Measurements from ENCODE around the gene TBC1D4. TPM values are rescaled to one million over a fixed set of nuclear protein-coding genes. Genes with fewer than 3 reads are reported as not detected.

The TBC1D4 gene
- total and polyA plus RNA-seq, 10 donors = 10.1 to 67.0 (median 21.6) TPM

DNA sequence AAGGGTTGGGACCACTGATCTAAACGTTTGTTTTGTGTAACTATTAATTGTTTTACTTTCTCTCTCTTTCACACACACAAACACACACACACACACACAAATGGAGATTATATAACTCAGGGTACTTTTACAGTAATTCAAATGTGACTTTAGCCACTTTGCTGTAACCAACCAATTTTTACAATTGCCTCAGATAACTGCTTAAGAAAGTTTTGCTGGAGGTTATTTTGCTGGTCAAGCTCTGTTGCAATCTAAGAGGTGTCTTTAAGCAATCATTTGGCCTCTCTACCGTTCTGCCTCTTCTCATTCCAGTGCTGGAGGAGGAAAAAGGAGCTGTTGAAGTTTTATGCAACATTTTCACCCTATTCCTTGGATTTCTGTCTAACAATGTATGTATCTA, 63.0 kb downstream of the TBC1D4 start:
- no peak for DNase-seq
- Histone ChIP-seq H3K4me3 (no peak overlapping the region), H3K27ac (no peak overlapping the region), H3K36me3 (no peaks in the 10 kb centered on the region), H3K27me3 (replicated peaks in 1 of 7) (no peaks in the 10 kb centered on the region), H3K9me3 (no peaks in the 10 kb centered on the region), H3K4me1 (peaks cover 0 to 24% (median 9%) of the 10 kb centered on the region in 6 donors)
- intact Hi-C loops (cut with DNase I; ENCODE audit: low total_unique reads) = no loop called here
- TF ChIP-seq POLR2AphosphoS5 (IDR thresholded peaks at IDR 0.05) (no peak), POLR2A (IDR thresholded peaks at IDR 0.05) (no peak)
- TF ChIP-seq, protein P1, sequence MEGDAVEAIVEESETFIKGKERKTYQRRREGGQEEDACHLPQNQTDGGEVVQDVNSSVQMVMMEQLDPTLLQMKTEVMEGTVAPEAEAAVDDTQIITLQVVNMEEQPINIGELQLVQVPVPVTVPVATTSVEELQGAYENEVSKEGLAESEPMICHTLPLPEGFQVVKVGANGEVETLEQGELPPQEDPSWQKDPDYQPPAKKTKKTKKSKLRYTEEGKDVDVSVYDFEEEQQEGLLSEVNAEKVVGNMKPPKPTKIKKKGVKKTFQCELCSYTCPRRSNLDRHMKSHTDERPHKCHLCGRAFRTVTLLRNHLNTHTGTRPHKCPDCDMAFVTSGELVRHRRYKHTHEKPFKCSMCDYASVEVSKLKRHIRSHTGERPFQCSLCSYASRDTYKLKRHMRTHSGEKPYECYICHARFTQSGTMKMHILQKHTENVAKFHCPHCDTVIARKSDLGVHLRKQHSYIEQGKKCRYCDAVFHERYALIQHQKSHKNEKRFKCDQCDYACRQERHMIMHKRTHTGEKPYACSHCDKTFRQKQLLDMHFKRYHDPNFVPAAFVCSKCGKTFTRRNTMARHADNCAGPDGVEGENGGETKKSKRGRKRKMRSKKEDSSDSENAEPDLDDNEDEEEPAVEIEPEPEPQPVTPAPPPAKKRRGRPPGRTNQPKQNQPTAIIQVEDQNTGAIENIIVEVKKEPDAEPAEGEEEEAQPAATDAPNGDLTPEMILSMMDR (IDR thresholded peaks at IDR 0.05 in 8 of 11, conservative IDR thresholded peaks at IDR 0.05 in 3 of 11) = no peak
- 52 to 68% (median 62%) methylated on average over 2 of the region's 2 CpGs for WGBS, 5 donors

DNA sequence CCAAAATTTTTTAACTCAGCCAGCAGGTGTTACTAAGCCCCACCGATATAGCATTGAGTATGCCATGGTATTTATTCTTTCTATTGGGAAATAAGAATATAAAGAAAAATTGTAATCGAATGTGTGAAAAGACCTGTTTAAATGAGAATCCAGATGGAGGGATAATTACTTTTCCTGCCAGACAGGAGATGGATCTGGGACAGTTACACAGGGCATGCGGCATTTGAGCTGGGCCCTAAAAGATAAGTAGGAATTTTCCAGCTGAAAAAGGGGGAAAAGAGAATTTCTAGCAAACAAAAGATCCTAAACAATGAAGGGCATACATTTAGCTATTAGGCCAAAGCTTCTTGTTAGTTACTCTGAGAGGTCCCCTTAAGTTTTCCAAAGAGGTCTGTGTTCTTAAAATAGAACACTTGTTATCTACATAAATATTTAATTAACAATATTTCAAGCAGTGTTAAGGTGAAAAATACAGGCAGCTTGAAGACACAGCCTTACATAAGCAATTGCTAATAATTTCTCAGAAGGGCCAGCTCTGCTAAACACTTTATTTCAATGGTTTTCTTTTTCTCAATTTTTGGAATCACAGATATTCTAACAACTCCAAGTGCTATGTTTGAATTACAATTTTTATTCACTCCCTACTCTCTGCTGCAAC, 63.7 kb downstream of the TBC1D4 start:
- peaks cover 0 to 24% (median 9%) of the 10 kb centered on the region in 6 donors for H3K4me1 ChIP-seq
- no peaks in the 10 kb centered on the region for H3K27me3 ChIP-seq (replicated peaks in 1 of 7)
- H3K4me3 ChIP-seq = no peak overlapping the region
- DNase-seq = no peak
- TF ChIP-seq POLR2AphosphoS5 (IDR thresholded peaks at IDR 0.05) = no peak
- no peak for TF ChIP-seq POLR2A (IDR thresholded peaks at IDR 0.05)
- TF ChIP-seq, protein P1 (IDR thresholded peaks at IDR 0.05 in 8 of 11, conservative IDR thresholded peaks at IDR 0.05 in 3 of 11) = no peak
- no peaks in the 10 kb centered on the region for H3K9me3 ChIP-seq
- H3K36me3 ChIP-seq = no peaks in the 10 kb centered on the region
- intact Hi-C loops (cut with DNase I; ENCODE audit: low total_unique reads) = no loop called here
- 91 to 99% (median 96%) methylated on average over 3 of the region's 3 CpGs for WGBS, 5 donors
- no peak overlapping the region for H3K27ac ChIP-seq

DNA sequence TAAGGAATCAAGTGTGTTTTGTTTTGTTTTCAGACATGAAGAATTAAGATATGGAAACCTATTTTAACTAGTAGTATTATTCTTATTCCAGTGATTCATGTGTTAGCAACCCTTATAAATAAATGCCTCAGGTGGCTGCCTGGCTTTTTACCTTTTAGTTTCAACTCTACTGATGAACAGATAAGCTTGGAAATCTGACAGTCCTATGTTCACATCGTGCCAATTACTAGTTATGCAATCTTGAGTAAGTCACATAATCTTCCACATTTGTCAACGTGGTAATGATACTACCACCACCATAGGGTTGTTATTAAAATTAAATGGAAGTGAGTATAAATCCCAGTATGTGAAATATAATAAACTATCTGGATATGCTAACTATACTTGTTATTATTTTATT, 64.3 kb downstream of the TBC1D4 start:
- no peaks in the 10 kb centered on the region for H3K27me3 ChIP-seq (replicated peaks in 1 of 7)
- WGBS, 5 donors = 33 to 80% (median 62%) methylated on average over 2 of the region's 2 CpGs
- TF ChIP-seq, protein P1 (IDR thresholded peaks at IDR 0.05 in 8 of 11, conservative IDR thresholded peaks at IDR 0.05 in 3 of 11) = no peak
- no peak for TF ChIP-seq POLR2AphosphoS5 (IDR thresholded peaks at IDR 0.05)
- no peak for TF ChIP-seq POLR2A (IDR thresholded peaks at IDR 0.05)
- no peaks in the 10 kb centered on the region for H3K9me3 ChIP-seq
- H3K4me3 ChIP-seq = no peak overlapping the region
- no peak overlapping the region for H3K27ac ChIP-seq
- intact Hi-C loops (cut with DNase I; ENCODE audit: low total_unique reads) = no loop called here
- no peaks in the 10 kb centered on the region for H3K36me3 ChIP-seq
- peaks cover 0 to 24% (median 9%) of the 10 kb centered on the region in 6 donors for H3K4me1 ChIP-seq
- DNase-seq = no peak

- no peaks in the 10 kb centered on the region for H3K27me3 ChIP-seq (replicated peaks in 1 of 7)
- DNase-seq = no peak
- no peak overlapping the region for H3K4me3 ChIP-seq
- intact Hi-C loops (cut with DNase I; ENCODE audit: low total_unique reads) = no loop called here
- no peaks in the 10 kb centered on the region for H3K9me3 ChIP-seq
- no peaks in the 10 kb centered on the region for H3K36me3 ChIP-seq
- peaks cover 0 to 24% (median 9%) of the 10 kb centered on the region in 6 donors for H3K4me1 ChIP-seq
- WGBS, 5 donors = 69 to 85% (median 71%) methylated on average over 6 of the region's 6 CpGs
- TF ChIP-seq, protein P1 (IDR thresholded peaks at IDR 0.05 in 8 of 11, conservative IDR thresholded peaks at IDR 0.05 in 3 of 11) = no peak
- TF ChIP-seq POLR2AphosphoS5 (IDR thresholded peaks at IDR 0.05) (no peak), POLR2A (IDR thresholded peaks at IDR 0.05) (no peak)
- H3K27ac ChIP-seq = no peak overlapping the region
Measured at GRCh38 chr13:75417012-75417384, 65.0 kb downstream of the TBC1D4 start.
